Measurements from ENCODE around the gene CHST8.

GRCh38 chr19:33587150-33587549 is 34.6 kb upstream of the CHST8 start:
- TF ChIP-seq CTCF (IDR thresholded peaks at IDR 0.05; ENCODE audit: low read depth, low read length, poor library complexity, severe bottlenecking), result no peak
- no peak for TF ChIP-seq EZH2phosphoT487 (IDR thresholded peaks at IDR 0.05; ENCODE audit: borderline replicate concordance, low read length)

Measured in DOHH2 (cell line).